OCI-LY7 (cell line): ENCODE data around the gene NAA80. TPM values are rescaled to one million over a fixed set of nuclear protein-coding genes. Genes with fewer than 3 reads are reported as not detected.
"Not testable (repeated sequence)": the region's sequence is repeated elsewhere in the genome, so short reads cannot be mapped to it uniquely, and the experiment has no call there.

Source experiments
- BruUV-seq: library from RNA; stranded (reverse); fragments of 400-500 nt; replicated peaks from 2 replicates; lab custom pipeline; 2021; lab: Mats Ljungman, UMichigan
- CTCF ChIA-PET: fragments of 300-600 bp; sonication (Branson Sonifier 250); formaldehyde crosslinking; loops from one replicate; lab custom pipeline; 2022; ENCODE audit warnings: antibody characterized with exemption; ENCODE audit not compliant: unreplicated experiment; lab: Charles Lee
- POLR2A ChIA-PET: fragments of 300-600 bp; sonication (Branson Sonifier 250); formaldehyde crosslinking; loops from one replicate; lab custom pipeline; 2022; ENCODE audit warnings: antibody characterized with exemption; lab: Charles Lee
- DNase-seq: peaks from one replicate; pipeline ENCODE4 v3.0.0-alpha.2; 2015; ENCODE audit warnings: low spot score
- H2AFZ ChIP-seq: fragments of 200-600 bp; sonication (generic), shearing (Covaris generic); 2 replicates; pipeline ENCODE4 v1.6.1; 2014; ENCODE audit warnings: mild to moderate bottlenecking, antibody characterized with exemption, low read length, moderate library complexity
- H3K27ac ChIP-seq: fragments of 200-600 bp; sonication (generic); 2 replicates; pipeline ENCODE4 v1.5.1; 2014; ENCODE audit warnings: mixed run types, low read depth, mild to moderate bottlenecking, moderate library complexity, low read length, inconsistent platforms; ENCODE audit not compliant: poor library complexity, severe bottlenecking
- H3K36me3 ChIP-seq: fragments of 200-600 bp; sonication (generic); 2 replicates; pipeline ENCODE4 v1.6.1; 2014; ENCODE audit warnings: mild to moderate bottlenecking, antibody characterized with exemption, low read length, moderate library complexity, mixed read lengths; ENCODE audit not compliant: insufficient read depth
- H3K4me1 ChIP-seq: fragments of 200-600 bp; sonication (generic); 2 replicates; pipeline ENCODE4 v1.5.1; 2014; ENCODE audit warnings: mild to moderate bottlenecking, low read length; ENCODE audit not compliant: insufficient read depth, poor library complexity, severe bottlenecking
- H3K4me2 ChIP-seq: fragments of 200-600 bp; sonication (generic); 2 replicates; pipeline ENCODE4 v1.6.1; 2014; ENCODE audit warnings: mild to moderate bottlenecking, low read length
- H3K4me3 ChIP-seq: fragments of 200-600 bp; sonication (generic); 2 replicates; pipeline ENCODE4 v1.5.1; 2014; ENCODE audit warnings: mild to moderate bottlenecking, low read depth, low read length; ENCODE audit not compliant: poor library complexity, severe bottlenecking
- H3K79me2 ChIP-seq: fragments of 200-600 bp; sonication (generic); 2 replicates; pipeline ENCODE4 v1.6.1; 2016; ENCODE audit warnings: low read depth, mild to moderate bottlenecking, low read length, moderate library complexity, mixed read lengths; ENCODE audit not compliant: insufficient read depth
- H3K9me2 ChIP-seq: fragments of 200-600 bp; sonication (generic); 2 replicates; pipeline ENCODE4 v1.6.1; 2016; ENCODE audit warnings: mild to moderate bottlenecking, low read length, mixed read lengths; ENCODE audit not compliant: insufficient read depth
- H3K9me3 ChIP-seq: fragments of 200-600 bp; sonication (generic); 2 replicates; pipeline ENCODE4 v1.6.1; 2014; ENCODE audit warnings: mild to moderate bottlenecking, mixed run types, low read length, mixed read lengths
- H4K20me1 ChIP-seq: fragments of 200-600 bp; sonication (generic); 2 replicates; pipeline ENCODE4 v1.6.1; 2014; ENCODE audit warnings: mild to moderate bottlenecking, antibody characterized with exemption, low read length, moderate library complexity, mixed read lengths; ENCODE audit not compliant: insufficient read depth
- CTCF ChIP-seq: fragments of 200-600 bp; sonication (generic); conservative IDR thresholded peaks from 2 replicates; pipeline ENCODE4 v1.5.1; 2014; ENCODE audit warnings: mild to moderate bottlenecking, antibody characterized with exemption, low read length, moderate library complexity, mixed read lengths
- EZH2phosphoT487 ChIP-seq: fragments of 200-600 bp; sonication (generic); IDR thresholded peaks from 2 replicates; pipeline ENCODE4 v1.6.1; 2018; ENCODE audit warnings: low read depth, borderline replicate concordance, mild to moderate bottlenecking, mixed run types, antibody characterized with exemption, low read length, moderate library complexity, mixed read lengths
- intact Hi-C: fragments of 100-400 bp; cut with micrococcal nuclease; formaldehyde crosslinking; loops from one replicate; pipeline ENCODE4 v1.10.0; 2022; ENCODE audit not compliant: unreplicated experiment
- total RNA-seq, 2 experiments: library from RNA; depleted of rRNA in 1 of 2; stranded (reverse); fragments of >200 nt in 1 of 2; shearing (Covaris generic) in 1 of 2; gene quantifications; 2 replicates each; pipeline ENCODE4 v1.2.3, GENCODE V29; 2014 to 2022

Gene NAA80
- total RNA-seq, 2 experiments from 2014 or later = 18.7 to 21.7 TPM

- Histone ChIP-seq H3K4me1 (peaks cover 42% of the 10 kb centered on the region), H3K36me3 (0 out of 2 replicates have a peak, but pooled peaks cover 6% of the 10 kb centered on the region), H3K79me2 (no peaks in the 10 kb centered on the region), H3K9me2 (no peaks in the 10 kb centered on the region), H3K4me2 (peak overlapping the region; percentile 6; the same call in 1 of the 2 replicates), H3K9me3 (no peaks in the 10 kb centered on the region), H4K20me1 (no peaks in the 10 kb centered on the region), H3K4me3 (no peak overlapping the region), H3K27ac (no peak overlapping the region), H2AFZ (no peak overlapping the region)
- peak; percentile 42 for DNase-seq
- intact Hi-C loops = no loop called here
- ChIA-PET POLR2A (interaction anchor here (1.6 kb wide), 2 partner anchors 11 to 17 kb away, joined by 4 to 8 read pairs; partner anchors contain the start of genes HYAL3, NAA80 and TUSC2), CTCF (no interaction called here)
- BruUV-seq = no TSS peak
- TF ChIP-seq CTCF (no peak), EZH2phosphoT487 (no peak)
Observed at GRCh38 chr3:50316657-50317242, 17.5 kb upstream of the NAA80 start.

DNA sequence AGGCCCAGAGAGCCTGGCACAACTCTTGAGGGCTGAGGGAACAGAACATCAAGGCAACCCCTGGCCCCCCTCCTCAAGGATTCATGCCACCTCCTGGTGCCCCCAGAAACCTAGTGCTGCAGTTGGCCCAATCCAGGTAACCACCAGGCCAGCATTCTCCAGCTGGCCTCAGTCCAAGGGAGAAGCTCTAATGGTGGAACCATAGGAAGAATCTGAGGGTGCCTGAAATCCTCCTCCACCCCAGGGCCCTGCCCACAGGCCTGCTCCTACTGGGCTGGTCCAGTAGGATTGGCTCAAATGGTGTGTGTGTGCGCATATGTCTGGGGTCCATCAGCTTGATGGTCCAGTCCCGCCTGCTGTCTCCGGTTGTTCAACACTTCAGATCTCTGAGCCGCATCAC lies 15.6 kb upstream of the NAA80 start:
- H3K4me3 ChIP-seq = no peak overlapping the region
- CTCF ChIA-PET = interaction anchor here (0.6 to 0.7 kb wide), 3 partner anchors 18 to 39 kb away, joined by 3 to 6 read pairs (median 3); no protein-coding TSS in a partner anchor
- H3K4me1 ChIP-seq = peaks cover 32% of the 10 kb centered on the region
- H3K27ac ChIP-seq = no peak overlapping the region
- H3K4me2 ChIP-seq = no peak overlapping the region
- intact Hi-C loops = no loop called here
- no peaks in the 10 kb centered on the region for H4K20me1 ChIP-seq
- TF ChIP-seq EZH2phosphoT487 = no peak
- TF ChIP-seq CTCF = no peak
- 0 out of 2 replicates have a peak, but pooled peaks cover 6% of the 10 kb centered on the region for H3K36me3 ChIP-seq
- POLR2A ChIA-PET = interaction anchor here (0.6 kb wide), 1 partner anchor 243 kb away, joined by 7 read pairs; no protein-coding TSS in a partner anchor
- no peaks in the 10 kb centered on the region; the same call in 1 of the 2 replicates for H3K9me3 ChIP-seq
- H3K9me2 ChIP-seq = no peaks in the 10 kb centered on the region
- H2AFZ ChIP-seq = no peak overlapping the region
- no peaks in the 10 kb centered on the region for H3K79me2 ChIP-seq
- DNase-seq = no peak
- BruUV-seq = no TSS peak

DNA sequence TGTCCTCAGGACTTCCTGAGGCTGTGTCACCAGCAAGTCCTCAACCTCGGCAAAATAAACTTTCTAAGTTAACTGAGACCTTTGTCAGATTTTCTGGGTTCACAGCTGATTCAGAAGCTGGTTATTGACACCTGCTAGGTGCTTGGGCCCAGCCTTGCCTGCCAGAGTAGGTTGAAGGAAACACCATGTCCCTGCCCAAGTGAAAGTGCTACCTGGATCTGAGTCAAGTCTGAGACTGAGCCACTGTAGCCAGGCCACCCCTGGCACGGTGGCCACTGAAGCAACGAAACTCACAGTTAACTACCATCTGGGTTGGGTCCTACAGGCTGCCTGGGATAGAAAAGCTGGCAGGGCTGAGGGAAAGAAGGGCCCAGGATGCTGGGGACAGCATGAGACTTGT lies 15.1 kb upstream of the NAA80 start:
- no TSS peak for BruUV-seq
- H3K27ac ChIP-seq = no peak overlapping the region
- intact Hi-C loops = no loop called here
- CTCF ChIA-PET = interaction anchor here (0.6 kb wide), 1 partner anchor 18 kb away, joined by 3 read pairs; no protein-coding TSS in a partner anchor
- H3K4me2 ChIP-seq = no peak overlapping the region
- no peaks in the 10 kb centered on the region for H3K9me2 ChIP-seq
- DNase-seq = no peak
- H3K79me2 ChIP-seq = no peaks in the 10 kb centered on the region
- peaks cover 31% of the 10 kb centered on the region for H3K4me1 ChIP-seq
- 0 out of 2 replicates have a peak, but pooled peaks cover 6% of the 10 kb centered on the region for H3K36me3 ChIP-seq
- no peak overlapping the region for H3K4me3 ChIP-seq
- no peak overlapping the region for H2AFZ ChIP-seq
- peaks cover 3% of the 10 kb centered on the region; the same call in 1 of the 2 replicates for H3K9me3 ChIP-seq
- no peak for TF ChIP-seq EZH2phosphoT487
- TF ChIP-seq CTCF = no peak
- POLR2A ChIA-PET = interaction anchor here (1.0 kb wide), 1 partner anchor 15 kb away, joined by 3 read pairs; the partner anchor contains the start of genes HYAL3 and NAA80
- H4K20me1 ChIP-seq = no peaks in the 10 kb centered on the region

DNA sequence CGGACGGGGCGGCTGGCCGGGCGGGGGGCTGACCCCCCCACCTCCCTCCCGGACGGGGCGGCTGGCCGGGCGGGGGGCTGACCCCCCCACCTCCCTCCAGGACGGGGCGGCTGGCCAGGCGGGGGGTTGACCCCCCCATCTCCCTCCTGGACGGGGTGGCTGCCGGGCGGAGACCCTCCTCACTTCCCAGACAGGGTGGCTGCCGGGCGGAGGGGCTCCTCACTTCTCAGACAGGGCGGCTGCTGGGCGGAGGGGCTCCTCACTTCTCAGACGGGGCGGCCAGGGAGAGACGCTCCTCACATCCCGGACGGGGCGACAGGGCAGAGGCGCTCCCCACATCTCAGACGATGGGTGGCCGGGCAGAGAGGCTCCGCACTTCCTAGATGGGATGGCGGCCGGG lies 12.8 kb upstream of the NAA80 start:
- intact Hi-C loops, H3K79me2 ChIP-seq, H3K4me2 ChIP-seq, H4K20me1 ChIP-seq, H3K4me3 ChIP-seq, POLR2A ChIA-PET, H3K36me3 ChIP-seq, H3K9me2 ChIP-seq, H3K27ac ChIP-seq, BruUV-seq, H3K4me1 ChIP-seq, H2AFZ ChIP-seq, DNase-seq, CTCF ChIA-PET, H3K9me3 ChIP-seq: not testable (repeated sequence)
